BJ (cell line): Measurements from ENCODE around the gene JAK2. TPM values are rescaled to one million over a fixed set of nuclear protein-coding genes. Genes with fewer than 3 reads are reported as not detected.
"Not testable (repeated sequence)": the region's sequence is repeated elsewhere in the genome, so short reads cannot be mapped to it uniquely, and the experiment has no call there.

Experiments
- CTCF ChIA-PET: fragments of 350-600 bp; formaldehyde crosslinking; extraction: SDS; loops from one replicate; lab custom pipeline; 2021; ENCODE audit warnings: antibody characterized with exemption, inconsistent platforms; lab: Yijun Ruan, JAX
- POLR2A ChIA-PET: fragments of 300-600 bp; sonication (Branson Sonifier 250); formaldehyde crosslinking; extraction: SDS; loops from one replicate; lab custom pipeline; 2021; ENCODE audit warnings: antibody characterized with exemption; lab: Charles Lee
- DNase-seq: peaks from one replicate; pipeline ENCODE4 v3.0.0-alpha.2; 2011; ENCODE audit warnings: low read depth
- H3K27me3 ChIP-seq: 2 replicates; pipeline ENCODE4 v1.6.0; 2011; ENCODE audit warnings: low read length; ENCODE audit not compliant: control insufficient read depth, insufficient read depth
- H3K36me3 ChIP-seq: 2 replicates; pipeline ENCODE4 v1.5.1; 2011; ENCODE audit warnings: low read length; ENCODE audit not compliant: control insufficient read depth, insufficient read depth
- H3K4me3 ChIP-seq: 2 replicates; pipeline ENCODE4 v1.5.1; 2011; ENCODE audit warnings: low read depth, mild to moderate bottlenecking, control low read depth, low read length
- CTCF ChIP-seq: IDR thresholded peaks from 2 replicates; pipeline ENCODE4 v1.5.1; 2011; ENCODE audit warnings: low read depth, mild to moderate bottlenecking, control low read depth, inconsistent platforms, low read length, moderate library complexity; ENCODE audit not compliant: insufficient read depth
- polyA plus RNA-seq: library from polyadenylated mRNA; depleted of rRNA; stranded (reverse); fragments of >200 nt; gene quantifications from 2 replicates; pipeline ENCODE4 v1.2.3, GENCODE V29; 2011

JAK2 gene
- polyA plus RNA-seq, 1 experiment = 2.0 TPM

GRCh38 chr9:4939118-4939561, 45.9 kb upstream of the JAK2 start:
- CTCF ChIA-PET = no interaction called here

GRCh38 chr9:4942042-4942691, 42.9 kb upstream of the JAK2 start:
- H3K36me3 ChIP-seq, H3K4me3 ChIP-seq, H3K27me3 ChIP-seq, CTCF ChIA-PET, POLR2A ChIA-PET: not testable (repeated sequence)
- peak; percentile 9 for DNase-seq

More at GRCh38 chr9:4939118-4939561, 45.9 kb upstream of the JAK2 start:
- no peak overlapping the region for H3K4me3 ChIP-seq
- DNase-seq = no peak
- no peak for TF ChIP-seq CTCF
- H3K36me3 ChIP-seq = no peaks in the 10 kb centered on the region
- H3K27me3 ChIP-seq = no peaks in the 10 kb centered on the region
- POLR2A ChIA-PET = no interaction called here

- no peaks in the 10 kb centered on the region for H3K36me3 ChIP-seq
- no peaks in the 10 kb centered on the region for H3K27me3 ChIP-seq
- no peak for TF ChIP-seq CTCF
- no peak overlapping the region for H3K4me3 ChIP-seq
- CTCF ChIA-PET = no interaction called here
- POLR2A ChIA-PET = no interaction called here
- DNase-seq = no peak
Measured at GRCh38 chr9:4943346-4943745, 41.7 kb upstream of the JAK2 start.

GRCh38 chr9:4944431-4945211, 40.5 kb upstream of the JAK2 start:
- H3K27me3 ChIP-seq, H3K4me3 ChIP-seq, POLR2A ChIA-PET, CTCF ChIA-PET, H3K36me3 ChIP-seq, DNase-seq: not testable (repeated sequence)

GRCh38 chr9:4946937-4947336, 38.1 kb upstream of the JAK2 start:
- CTCF ChIA-PET = interaction anchor here (0.9 kb wide), 1 partner anchor 11 kb away, joined by 3 read pairs; no protein-coding TSS in a partner anchor
- Histone ChIP-seq H3K4me3 (no peak overlapping the region), H3K27me3 (no peaks in the 10 kb centered on the region), H3K36me3 (no peaks in the 10 kb centered on the region)
- no peak for TF ChIP-seq CTCF
- POLR2A ChIA-PET = no interaction called here
- DNase-seq = no peak

- POLR2A ChIA-PET = no interaction called here
- Histone ChIP-seq H3K4me3 (no peak overlapping the region), H3K27me3 (no peaks in the 10 kb centered on the region; the same call in 1 of the 2 replicates), H3K36me3 (no peaks in the 10 kb centered on the region)
- TF ChIP-seq CTCF = no peak
- CTCF ChIA-PET = no interaction called here
- no peak for DNase-seq
Measured at GRCh38 chr9:4955836-4956235, 29.2 kb upstream of the JAK2 start.
